ENCODE data around the gene POM121. TPM values are rescaled to one million over a fixed set of nuclear protein-coding genes. Genes with fewer than 3 reads are reported as not detected.
"Not testable (repeated sequence)": the region's sequence is repeated elsewhere in the genome, so short reads cannot be mapped to it uniquely, and the experiment has no call there.

Gene POM121
- polyA plus RNA-seq, 1 donor: 44.6 TPM

DNA sequence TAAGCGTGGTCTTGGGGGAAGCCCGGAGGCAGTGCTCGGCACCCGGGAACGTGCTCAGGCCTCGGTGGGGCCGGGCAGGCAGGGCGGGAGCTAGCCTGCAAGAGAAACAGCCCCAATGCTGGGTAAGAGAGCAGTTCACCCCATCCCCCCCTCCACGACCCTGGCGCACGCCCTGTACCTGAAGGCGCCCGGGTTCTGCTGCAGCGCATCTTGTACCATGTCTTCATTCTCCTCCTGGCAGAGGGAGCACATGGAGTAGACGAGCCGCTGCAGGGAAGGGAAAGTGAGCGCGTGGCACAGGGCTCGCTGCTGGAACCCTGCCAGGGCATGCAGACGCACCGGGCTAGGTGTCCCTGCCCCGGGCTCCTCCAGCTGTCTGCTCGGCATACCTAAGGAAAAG is 23.8 kb downstream of the POM121 start:
- no CpG with 5 or more reads among the region's 23 CpGs for WGBS (ENCODE audit: insufficient coverage, low lambda C conversion rate)
- not testable (repeated sequence) for H3K4me3 ChIP-seq (ENCODE audit: low read length)

GRCh38 chr7:72949276-72949675 is 24.4 kb downstream of the POM121 start:
- H3K4me1 ChIP-seq (ENCODE audit: control insufficient read depth, insufficient read depth, low read length); H3K9me3 ChIP-seq (ENCODE audit: control insufficient read depth, low read depth, low read length); H3K36me3 ChIP-seq (ENCODE audit: control insufficient read depth, insufficient read depth, low read length); H3K4me3 ChIP-seq (ENCODE audit: low read length); DNase-seq; H3K27ac ChIP-seq (ENCODE audit: low read length); H3K27me3 ChIP-seq (ENCODE audit: control insufficient read depth, insufficient read depth, low read length): not testable (repeated sequence)
- WGBS (ENCODE audit: insufficient coverage, low lambda C conversion rate): no CpG with 5 or more reads among the region's 9 CpGs

More for the DNA sequence above, 23.8 kb downstream of the POM121 start:
- H3K9me3 ChIP-seq (ENCODE audit: control insufficient read depth, low read depth, low read length); H3K36me3 ChIP-seq (ENCODE audit: control insufficient read depth, insufficient read depth, low read length); H3K27me3 ChIP-seq (ENCODE audit: control insufficient read depth, insufficient read depth, low read length); H3K27ac ChIP-seq (ENCODE audit: low read length); H3K4me1 ChIP-seq (ENCODE audit: control insufficient read depth, insufficient read depth, low read length); DNase-seq: not testable (repeated sequence)

DNA sequence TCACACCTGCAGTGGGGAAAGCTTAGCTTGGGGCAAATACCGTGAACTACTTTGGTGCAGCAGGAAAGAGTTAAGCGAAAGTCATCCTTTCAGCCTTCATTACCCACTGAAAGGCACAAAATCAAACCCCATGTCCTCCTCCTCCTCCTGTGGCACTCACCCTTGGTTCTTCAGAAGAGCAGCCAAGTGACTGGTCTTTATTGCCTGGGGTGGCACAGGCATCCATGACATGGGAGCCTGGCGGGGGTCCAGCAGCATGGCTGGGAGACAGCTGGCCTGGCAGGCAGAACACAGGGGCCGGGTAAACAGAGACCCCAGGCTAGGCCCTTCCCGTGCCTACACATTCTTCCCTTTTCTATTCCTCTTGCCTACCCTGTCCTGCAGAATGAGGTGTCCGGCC is 24.8 kb downstream of the POM121 start:
- not testable (repeated sequence) for H3K4me1 ChIP-seq (ENCODE audit: control insufficient read depth, insufficient read depth, low read length); H3K36me3 ChIP-seq (ENCODE audit: control insufficient read depth, insufficient read depth, low read length); H3K4me3 ChIP-seq (ENCODE audit: low read length); H3K9me3 ChIP-seq (ENCODE audit: control insufficient read depth, low read depth, low read length); H3K27ac ChIP-seq (ENCODE audit: low read length); DNase-seq; H3K27me3 ChIP-seq (ENCODE audit: control insufficient read depth, insufficient read depth, low read length)
- WGBS (ENCODE audit: insufficient coverage, low lambda C conversion rate): no CpG with 5 or more reads among the region's 6 CpGs

GRCh38 chr7:72950432-72950831 is 25.5 kb downstream of the POM121 start:
- not testable (repeated sequence) for H3K4me1 ChIP-seq (ENCODE audit: control insufficient read depth, insufficient read depth, low read length); H3K27ac ChIP-seq (ENCODE audit: low read length); H3K27me3 ChIP-seq (ENCODE audit: control insufficient read depth, insufficient read depth, low read length); H3K9me3 ChIP-seq (ENCODE audit: control insufficient read depth, low read depth, low read length); H3K4me3 ChIP-seq (ENCODE audit: low read length); DNase-seq; H3K36me3 ChIP-seq (ENCODE audit: control insufficient read depth, insufficient read depth, low read length)
- no CpG with 5 or more reads among the region's 6 CpGs for WGBS (ENCODE audit: insufficient coverage, low lambda C conversion rate)

DNA sequence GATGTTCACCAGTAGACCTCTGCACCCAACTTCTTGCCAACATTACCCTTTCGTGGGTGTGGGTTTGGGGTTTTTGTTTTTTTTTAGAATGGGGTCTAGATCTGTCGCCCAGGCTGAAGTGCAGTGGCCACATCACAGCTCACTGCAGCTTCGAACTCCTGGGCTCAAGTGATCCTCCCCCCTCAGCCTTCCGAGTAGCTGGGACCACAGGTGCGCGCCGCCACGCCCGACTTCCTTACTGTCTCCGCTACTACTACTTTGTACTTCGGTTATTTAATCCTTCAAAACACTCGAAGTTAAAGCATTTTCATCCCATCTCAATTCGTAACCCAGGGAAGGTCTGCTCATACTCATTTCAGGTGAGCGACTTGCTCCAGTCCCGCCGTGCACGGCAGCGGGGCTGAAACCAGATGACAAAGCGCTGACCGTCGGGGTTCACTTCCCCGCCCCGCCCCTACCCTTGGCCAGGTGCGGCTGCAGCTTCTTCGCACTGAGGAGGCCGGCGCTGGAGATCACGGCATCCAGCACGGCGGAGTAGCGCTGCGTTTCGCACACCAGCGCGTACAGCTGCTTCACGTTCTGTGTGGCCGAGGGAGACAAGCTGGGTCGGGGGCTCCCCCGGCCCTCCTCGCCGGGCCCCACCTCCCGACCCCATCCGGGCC is 29.1 kb downstream of the POM121 start:
- not testable (repeated sequence) for DNase-seq; H3K27me3 ChIP-seq (ENCODE audit: control insufficient read depth, insufficient read depth, low read length); H3K9me3 ChIP-seq (ENCODE audit: control insufficient read depth, low read depth, low read length); H3K4me1 ChIP-seq (ENCODE audit: control insufficient read depth, insufficient read depth, low read length); H3K27ac ChIP-seq (ENCODE audit: low read length); H3K4me3 ChIP-seq (ENCODE audit: low read length); H3K36me3 ChIP-seq (ENCODE audit: control insufficient read depth, insufficient read depth, low read length)
- no CpG with 5 or more reads among the region's 43 CpGs for WGBS (ENCODE audit: insufficient coverage, low lambda C conversion rate)

- no CpG with 5 or more reads among the region's 45 CpGs for WGBS (ENCODE audit: insufficient coverage, low lambda C conversion rate)
- not testable (repeated sequence) for DNase-seq; H3K27ac ChIP-seq (ENCODE audit: low read length); H3K36me3 ChIP-seq (ENCODE audit: control insufficient read depth, insufficient read depth, low read length); H3K27me3 ChIP-seq (ENCODE audit: control insufficient read depth, insufficient read depth, low read length); H3K4me1 ChIP-seq (ENCODE audit: control insufficient read depth, insufficient read depth, low read length); H3K9me3 ChIP-seq (ENCODE audit: control insufficient read depth, low read depth, low read length)
- H3K4me3 ChIP-seq (ENCODE audit: low read length): peak overlapping the region; percentile 18
These were observed 29.8 kb downstream of the POM121 start for GRCh38 chr7:72954563-72955198.

DNA sequence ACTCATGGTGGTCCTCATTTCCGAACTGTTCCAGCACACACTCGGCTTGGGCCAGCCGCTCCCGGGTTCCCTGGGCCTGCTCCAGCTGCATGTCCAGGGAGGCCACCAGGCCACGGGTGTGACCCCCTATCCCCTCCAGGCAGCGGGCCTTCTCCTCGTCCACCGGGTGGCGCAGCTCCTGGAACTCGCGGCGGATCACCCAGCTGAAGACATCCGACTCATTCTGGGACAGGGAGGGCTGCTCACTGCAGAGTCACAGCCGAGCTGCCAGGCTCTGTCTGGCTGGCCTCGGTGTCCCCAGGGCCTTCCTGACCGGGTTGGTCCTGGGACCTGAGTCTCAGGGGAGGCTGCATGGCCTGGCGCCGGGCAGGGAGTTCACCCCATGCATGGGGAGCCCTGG is 35.1 kb downstream of the POM121 start:
- WGBS (ENCODE audit: insufficient coverage, low lambda C conversion rate): no CpG with 5 or more reads among the region's 18 CpGs
- not testable (repeated sequence) for H3K27me3 ChIP-seq (ENCODE audit: control insufficient read depth, insufficient read depth, low read length); DNase-seq; H3K27ac ChIP-seq (ENCODE audit: low read length); H3K9me3 ChIP-seq (ENCODE audit: control insufficient read depth, low read depth, low read length); H3K4me3 ChIP-seq (ENCODE audit: low read length); H3K4me1 ChIP-seq (ENCODE audit: control insufficient read depth, insufficient read depth, low read length); H3K36me3 ChIP-seq (ENCODE audit: control insufficient read depth, insufficient read depth, low read length)

DNA sequence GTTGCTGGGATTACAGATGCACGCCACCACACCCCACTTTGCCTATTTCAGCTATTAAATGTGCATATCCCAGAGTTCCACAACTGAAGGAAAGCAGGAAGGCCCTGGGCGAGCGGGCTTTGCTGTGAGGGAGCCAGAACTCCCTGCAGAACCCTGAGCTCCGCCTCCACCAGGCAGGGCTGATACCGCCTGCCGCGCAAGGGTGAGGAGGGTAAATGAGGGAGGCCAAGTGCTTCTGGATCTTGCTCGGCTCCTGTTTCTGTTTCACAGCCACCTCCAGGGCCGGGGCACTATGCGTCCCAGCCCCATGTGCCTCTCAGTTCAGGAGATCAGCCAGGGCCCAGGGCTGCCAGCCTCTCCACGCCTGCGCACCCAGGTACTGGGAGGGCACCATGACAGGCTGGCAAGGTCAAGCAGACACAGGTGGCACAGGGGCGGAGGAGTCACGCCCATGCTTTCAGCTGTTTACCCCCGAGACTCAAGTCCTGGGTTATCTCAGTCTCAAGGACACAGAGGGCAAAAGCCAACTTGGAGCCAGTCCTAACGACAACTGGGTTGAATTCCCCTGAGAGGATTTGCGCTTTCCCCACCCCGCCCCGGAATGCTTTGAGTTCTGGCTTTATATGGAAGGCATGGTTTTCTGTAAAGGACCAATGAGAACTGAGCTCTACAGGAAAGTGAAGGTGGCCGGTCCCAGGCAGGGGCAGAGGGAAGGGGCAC is 35.9 kb downstream of the POM121 start:
- H3K27ac ChIP-seq (ENCODE audit: low read length); H3K4me3 ChIP-seq (ENCODE audit: low read length); H3K36me3 ChIP-seq (ENCODE audit: control insufficient read depth, insufficient read depth, low read length); H3K9me3 ChIP-seq (ENCODE audit: control insufficient read depth, low read depth, low read length); DNase-seq; H3K27me3 ChIP-seq (ENCODE audit: control insufficient read depth, insufficient read depth, low read length); H3K4me1 ChIP-seq (ENCODE audit: control insufficient read depth, insufficient read depth, low read length): not testable (repeated sequence)
- WGBS (ENCODE audit: insufficient coverage, low lambda C conversion rate): no CpG with 5 or more reads among the region's 20 CpGs

GRCh38 chr7:72961346-72961650 is 36.4 kb downstream of the POM121 start:
- H3K36me3 ChIP-seq (ENCODE audit: control insufficient read depth, insufficient read depth, low read length); H3K27me3 ChIP-seq (ENCODE audit: control insufficient read depth, insufficient read depth, low read length); H3K9me3 ChIP-seq (ENCODE audit: control insufficient read depth, low read depth, low read length); DNase-seq; H3K4me1 ChIP-seq (ENCODE audit: control insufficient read depth, insufficient read depth, low read length); H3K4me3 ChIP-seq (ENCODE audit: low read length); H3K27ac ChIP-seq (ENCODE audit: low read length): not testable (repeated sequence)
- WGBS (ENCODE audit: insufficient coverage, low lambda C conversion rate): no CpG with 5 or more reads among the region's 9 CpGs

- not testable (repeated sequence) for H3K27ac ChIP-seq (ENCODE audit: low read length); H3K36me3 ChIP-seq (ENCODE audit: control insufficient read depth, insufficient read depth, low read length); H3K4me3 ChIP-seq (ENCODE audit: low read length); H3K4me1 ChIP-seq (ENCODE audit: control insufficient read depth, insufficient read depth, low read length); H3K9me3 ChIP-seq (ENCODE audit: control insufficient read depth, low read depth, low read length); H3K27me3 ChIP-seq (ENCODE audit: control insufficient read depth, insufficient read depth, low read length); DNase-seq
- WGBS (ENCODE audit: insufficient coverage, low lambda C conversion rate): no CpG with 5 or more reads among the region's 8 CpGs
These were observed 38.2 kb downstream of the POM121 start for GRCh38 chr7:72963056-72963455.

Data from large intestine (tissue), 3 donors.